Head of caudate nucleus (tissue), 42 donors: ENCODE results near the gene GABBR2.
A peak's percentile ranks its signal among the peaks of the same experiment; 100 is the strongest.
"Not testable (repeated sequence)": the region's sequence is repeated elsewhere in the genome, so short reads cannot be mapped to it uniquely, and the experiment has no call there.

Experiments used
- DNase-seq, 42 donors: peaks; one replicate each; pipeline versions ENCODE4 v3.0.0 to v3.0.0-alpha.2; 2020 to 2021; ENCODE audit warnings: mixed read lengths in 7 of 42
- intact Hi-C: fragments of 100-400 bp; cut with DNase I; formaldehyde crosslinking; loops from one replicate; pipeline ENCODE4 v1.15.0; 2022

Gene GABBR2

GRCh38 chr9:98506422-98507054 is 202.2 kb downstream of the GABBR2 start:
- no peak for DNase-seq
- intact Hi-C loops = no loop called here

- peak in 8 of 42 donors; percentile 9 to 60 (median 18) for DNase-seq
- intact Hi-C loops = no loop called here
These were observed 204.1 kb downstream of the GABBR2 start for GRCh38 chr9:98504298-98505282.

- intact Hi-C loops = no loop called here
- no peak for DNase-seq
These were observed 204.9 kb downstream of the GABBR2 start for GRCh38 chr9:98503867-98504266.

GRCh38 chr9:98502976-98503325 is 205.8 kb downstream of the GABBR2 start:
- no peak for DNase-seq
- intact Hi-C loops = no loop called here

- intact Hi-C loops = no loop called here
- DNase-seq = no peak
These were observed 206.3 kb downstream of the GABBR2 start for GRCh38 chr9:98502311-98502975.

- DNase-seq = peak in 1 of 42 donors; percentile 15
These were observed 206.9 kb downstream of the GABBR2 start for GRCh38 chr9:98501819-98502218.

GRCh38 chr9:98501259-98501658 is 207.5 kb downstream of the GABBR2 start:
- intact Hi-C loops = not testable (repeated sequence)
- peak in 1 of 42 donors; percentile 1 for DNase-seq

More at GRCh38 chr9:98501819-98502218, 206.9 kb downstream of the GABBR2 start:
- intact Hi-C loops = no loop called here

- peak in 1 of 42 donors; percentile 6 for DNase-seq
- intact Hi-C loops = no loop called here
These were observed 208.3 kb downstream of the GABBR2 start for GRCh38 chr9:98500337-98500919.

GRCh38 chr9:98495530-98495929 is 213.2 kb downstream of the GABBR2 start:
- DNase-seq = no peak
- intact Hi-C loops = no loop called here

- intact Hi-C loops = no loop called here
- DNase-seq = peak in 1 of 42 donors; percentile 12
These were observed 213.9 kb downstream of the GABBR2 start for GRCh38 chr9:98494852-98495251.

GRCh38 chr9:98491828-98492227 is 216.9 kb downstream of the GABBR2 start:
- intact Hi-C loops = no loop called here
- peak in 1 of 42 donors; percentile 3 for DNase-seq

GRCh38 chr9:98491231-98491651 is 217.5 kb downstream of the GABBR2 start:
- intact Hi-C loops = no loop called here
- no peak for DNase-seq

GRCh38 chr9:98488571-98489312 is 220.0 kb downstream of the GABBR2 start:
- no peak for DNase-seq
- intact Hi-C loops = no loop called here

- intact Hi-C loops = no loop called here
- DNase-seq = no peak
These were observed 223.0 kb downstream of the GABBR2 start for GRCh38 chr9:98485706-98486105.

- intact Hi-C loops = no loop called here
- DNase-seq = peak in 1 of 42 donors; percentile 4
These were observed 224.6 kb downstream of the GABBR2 start for GRCh38 chr9:98484162-98484561.

- no peak for DNase-seq
- intact Hi-C loops = no loop called here
These were observed 226.5 kb downstream of the GABBR2 start for GRCh38 chr9:98482226-98482625.

- no peak for DNase-seq
- intact Hi-C loops = no loop called here
These were observed 227.1 kb downstream of the GABBR2 start for GRCh38 chr9:98481676-98482075.

- intact Hi-C loops = no loop called here
- DNase-seq = no peak
These were observed 228.5 kb downstream of the GABBR2 start for GRCh38 chr9:98479967-98480847.
